NCI-H2171 treated with DMSO at 0.1 percent for 48 hours (cell line): ENCODE data around the gene CAV2.

Experiments used
- DNase-seq: peaks from one replicate; lab custom pipeline; 2025; lab: John Stamatoyannopoulos, UW

CAV2 gene

GRCh38 chr7:116495736-116496135 lies 3.8 kb upstream of the CAV2 start:
- DNase-seq, result no peak

- no peak for DNase-seq
These were observed 2.9 kb upstream of the CAV2 start for GRCh38 chr7:116496653-116497052.

- DNase-seq, result no peak
These were observed 1.8 kb upstream of the CAV2 start for GRCh38 chr7:116497708-116498107.

- no peak for DNase-seq
These were observed 728 bp downstream of the CAV2 start for GRCh38 chr7:116500078-116500853.

- no peak for DNase-seq
These were observed 2.1 kb downstream of the CAV2 start for GRCh38 chr7:116501425-116502167.

- DNase-seq, result no peak
These were observed 2.9 kb downstream of the CAV2 start for GRCh38 chr7:116502201-116503096.

GRCh38 chr7:116503835-116504234 lies 4.3 kb downstream of the CAV2 start:
- DNase-seq, result no peak

- no peak for DNase-seq
These were observed 5.7 kb downstream of the CAV2 start for GRCh38 chr7:116505278-116505677.

GRCh38 chr7:116505823-116506222 lies 6.3 kb downstream of the CAV2 start:
- no peak for DNase-seq

GRCh38 chr7:116509982-116510579 lies 10.5 kb downstream of the CAV2 start:
- DNase-seq, result no peak

- no peak for DNase-seq
These were observed 11.3 kb downstream of the CAV2 start for GRCh38 chr7:116510795-116511194.

GRCh38 chr7:116511552-116512519 lies 12.3 kb downstream of the CAV2 start:
- no peak for DNase-seq

- DNase-seq, result no peak
These were observed 13.1 kb downstream of the CAV2 start for GRCh38 chr7:116512520-116513188.

GRCh38 chr7:116515584-116515983 lies 16.0 kb downstream of the CAV2 start:
- DNase-seq, result no peak

- no peak for DNase-seq
These were observed 16.8 kb downstream of the CAV2 start for GRCh38 chr7:116516324-116516723.

- no peak for DNase-seq
These were observed 18.1 kb downstream of the CAV2 start for GRCh38 chr7:116517626-116518025.

- no peak for DNase-seq
These were observed 19.4 kb downstream of the CAV2 start for GRCh38 chr7:116518961-116519360.

GRCh38 chr7:116521046-116521664 lies 21.6 kb downstream of the CAV2 start:
- no peak for DNase-seq

GRCh38 chr7:116522247-116522646 lies 22.7 kb downstream of the CAV2 start:
- DNase-seq, result no peak

GRCh38 chr7:116524221-116524608 lies 24.7 kb downstream of the CAV2 start:
- no peak for DNase-seq
